Measurements from ENCODE around the gene TCEA3. TPM values are rescaled to one million over a fixed set of nuclear protein-coding genes. Genes with fewer than 3 reads are reported as not detected.
A peak's percentile ranks its signal among the peaks of the same experiment; 100 is the strongest.

The TCEA3 gene
- total and polyA plus RNA-seq, 2 experiments from 2014 or later, result not detected

DNA sequence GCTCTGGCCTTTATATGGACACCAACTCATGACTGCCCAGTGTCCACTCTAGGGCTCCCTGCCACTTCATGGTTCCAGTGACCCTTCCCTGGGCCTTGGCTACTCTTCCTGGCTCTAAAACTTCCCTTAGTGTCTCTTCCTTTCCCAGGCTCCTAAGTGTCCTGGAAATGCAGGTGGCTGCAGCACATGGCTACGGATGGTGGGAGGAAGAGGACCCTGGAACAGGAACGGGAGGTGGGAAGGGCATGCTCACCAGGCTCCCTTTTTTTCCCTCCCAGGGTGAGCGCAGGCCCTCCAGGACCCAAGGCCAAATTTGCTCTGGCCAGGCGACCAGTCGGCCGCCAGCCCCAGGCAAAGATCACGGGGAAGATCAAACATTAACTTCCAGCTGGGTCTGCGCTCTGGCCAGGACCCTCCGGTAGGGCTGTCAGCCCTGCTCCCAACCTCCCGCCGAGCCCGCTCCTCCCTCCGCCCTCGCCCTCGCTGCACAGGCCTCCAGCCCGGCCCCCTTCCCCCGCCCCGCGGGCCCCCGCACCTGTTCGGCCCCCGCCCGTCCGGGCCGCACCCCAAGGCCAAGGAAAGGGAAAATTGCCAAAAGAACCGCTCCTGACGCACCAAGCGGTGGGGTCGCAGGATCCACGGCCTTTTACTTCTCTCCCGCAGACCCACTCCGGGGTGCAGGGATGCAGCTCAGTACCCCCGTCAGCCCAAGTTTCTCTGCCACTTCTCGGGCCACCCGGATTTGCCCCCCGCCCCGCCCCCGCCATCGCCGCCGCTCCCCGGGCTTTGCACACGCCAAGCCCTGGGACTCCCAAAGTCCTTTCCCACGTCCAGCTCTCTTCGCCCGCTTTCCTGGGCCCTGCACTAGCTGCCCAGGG, 894 bp downstream of the TCEA3 start:
- H3K9me3 Mint-ChIP-seq, result no peaks in the 10 kb centered on the region
- Histone ChIP-seq H3F3A (replicated peaks; ENCODE audit: low read depth) (0 out of 2 replicates have a peak, but pooled peaks cover 7% of the 10 kb centered on the region), H3K4me1 (ENCODE audit: insufficient read depth) (peaks cover 4% of the 10 kb centered on the region; the same call in 1 of the 2 replicates), H3K9me2 (ENCODE audit: insufficient read depth) (no peaks in the 10 kb centered on the region), H3K4me2 (peak overlapping the region; percentile 89), H3K79me2 (replicated peaks; ENCODE audit: insufficient read depth) (no peaks in the 10 kb centered on the region), H2AFZ (no peak overlapping the region), H3K27me3 (ENCODE audit: insufficient read depth) (peaks cover 99% of the 10 kb centered on the region), H3K4me3 (peak overlapping the region; percentile 67), H4K20me1 (replicated peaks; ENCODE audit: insufficient read depth) (peaks cover 22% of the 10 kb centered on the region), H3K27ac (ENCODE audit: low read depth) (no peak overlapping the region), H3K36me3 (ENCODE audit: insufficient read depth) (no peaks in the 10 kb centered on the region)
- peaks cover 12% of the 10 kb centered on the region for H3K4me1 Mint-ChIP-seq
- H3K27ac Mint-ChIP-seq, result no peak overlapping the region
- peaks cover 13% of the 10 kb centered on the region for H3K36me3 Mint-ChIP-seq (ENCODE audit: low read depth)
- ATAC-seq (peak; percentile 58), DNase-seq (ENCODE audit: low spot score) (peak; percentile 57)
- TF ChIP-seq EZH2 (IDR thresholded peaks at IDR 0.05; ENCODE audit: low read depth, unreplicated experiment) (peak; percentile 16), ZNF114 (CRISPR knock-in tag; IDR thresholded peaks at IDR 0.05) (no peak), NANOG (IDR thresholded peaks at IDR 0.05; ENCODE audit: borderline replicate concordance) (no peak), ZNF331 (CRISPR knock-in tag; IDR thresholded peaks at IDR 0.05; ENCODE audit: low read depth) (no peak)
- TF ChIP-seq, protein P1, sequence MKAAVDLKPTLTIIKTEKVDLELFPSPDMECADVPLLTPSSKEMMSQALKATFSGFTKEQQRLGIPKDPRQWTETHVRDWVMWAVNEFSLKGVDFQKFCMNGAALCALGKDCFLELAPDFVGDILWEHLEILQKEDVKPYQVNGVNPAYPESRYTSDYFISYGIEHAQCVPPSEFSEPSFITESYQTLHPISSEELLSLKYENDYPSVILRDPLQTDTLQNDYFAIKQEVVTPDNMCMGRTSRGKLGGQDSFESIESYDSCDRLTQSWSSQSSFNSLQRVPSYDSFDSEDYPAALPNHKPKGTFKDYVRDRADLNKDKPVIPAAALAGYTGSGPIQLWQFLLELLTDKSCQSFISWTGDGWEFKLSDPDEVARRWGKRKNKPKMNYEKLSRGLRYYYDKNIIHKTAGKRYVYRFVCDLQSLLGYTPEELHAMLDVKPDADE (IDR thresholded peaks at IDR 0.05), result no peak
- TF ChIP-seq, protein P2, sequence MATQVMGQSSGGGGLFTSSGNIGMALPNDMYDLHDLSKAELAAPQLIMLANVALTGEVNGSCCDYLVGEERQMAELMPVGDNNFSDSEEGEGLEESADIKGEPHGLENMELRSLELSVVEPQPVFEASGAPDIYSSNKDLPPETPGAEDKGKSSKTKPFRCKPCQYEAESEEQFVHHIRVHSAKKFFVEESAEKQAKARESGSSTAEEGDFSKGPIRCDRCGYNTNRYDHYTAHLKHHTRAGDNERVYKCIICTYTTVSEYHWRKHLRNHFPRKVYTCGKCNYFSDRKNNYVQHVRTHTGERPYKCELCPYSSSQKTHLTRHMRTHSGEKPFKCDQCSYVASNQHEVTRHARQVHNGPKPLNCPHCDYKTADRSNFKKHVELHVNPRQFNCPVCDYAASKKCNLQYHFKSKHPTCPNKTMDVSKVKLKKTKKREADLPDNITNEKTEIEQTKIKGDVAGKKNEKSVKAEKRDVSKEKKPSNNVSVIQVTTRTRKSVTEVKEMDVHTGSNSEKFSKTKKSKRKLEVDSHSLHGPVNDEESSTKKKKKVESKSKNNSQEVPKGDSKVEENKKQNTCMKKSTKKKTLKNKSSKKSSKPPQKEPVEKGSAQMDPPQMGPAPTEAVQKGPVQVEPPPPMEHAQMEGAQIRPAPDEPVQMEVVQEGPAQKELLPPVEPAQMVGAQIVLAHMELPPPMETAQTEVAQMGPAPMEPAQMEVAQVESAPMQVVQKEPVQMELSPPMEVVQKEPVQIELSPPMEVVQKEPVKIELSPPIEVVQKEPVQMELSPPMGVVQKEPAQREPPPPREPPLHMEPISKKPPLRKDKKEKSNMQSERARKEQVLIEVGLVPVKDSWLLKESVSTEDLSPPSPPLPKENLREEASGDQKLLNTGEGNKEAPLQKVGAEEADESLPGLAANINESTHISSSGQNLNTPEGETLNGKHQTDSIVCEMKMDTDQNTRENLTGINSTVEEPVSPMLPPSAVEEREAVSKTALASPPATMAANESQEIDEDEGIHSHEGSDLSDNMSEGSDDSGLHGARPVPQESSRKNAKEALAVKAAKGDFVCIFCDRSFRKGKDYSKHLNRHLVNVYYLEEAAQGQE (IDR thresholded peaks at IDR 0.05; ENCODE audit: unreplicated experiment), result no peak
- H3K4me3 Mint-ChIP-seq, result peak overlapping the region; percentile 75
- peaks cover 84% of the 10 kb centered on the region for H3K27me3 Mint-ChIP-seq (ENCODE audit: insufficient read depth, low read depth, poor library complexity)

DNA sequence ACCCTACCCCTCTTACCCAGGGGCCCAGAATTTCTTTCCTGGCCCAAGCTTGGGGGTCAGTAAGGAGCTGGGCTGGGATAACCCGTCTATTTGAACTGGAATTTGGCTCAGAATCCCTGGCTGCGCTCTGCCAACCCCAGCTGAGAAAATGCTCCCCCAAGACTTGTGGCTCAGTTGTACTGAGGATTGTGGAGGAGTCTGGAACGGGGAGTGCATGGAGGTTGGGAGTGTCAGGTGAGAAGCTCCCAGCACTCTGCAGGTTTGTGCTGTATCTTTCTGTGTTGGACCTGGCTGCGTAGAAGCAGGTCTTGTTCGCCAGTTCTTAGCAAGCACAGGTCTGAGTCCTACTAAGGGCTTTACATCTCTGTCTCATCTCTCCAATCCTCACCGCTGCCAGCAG, 1.6 kb downstream of the TCEA3 start:
- peaks cover 4% of the 10 kb centered on the region; the same call in 1 of the 2 replicates for H3K4me1 ChIP-seq (ENCODE audit: insufficient read depth)
- H3K36me3 ChIP-seq (ENCODE audit: insufficient read depth), result no peaks in the 10 kb centered on the region
- Mint-ChIP-seq H3K4me1 (peaks cover 12% of the 10 kb centered on the region), H3K27me3 (ENCODE audit: insufficient read depth, low read depth, poor library complexity) (peaks cover 91% of the 10 kb centered on the region), H3K9me3 (no peaks in the 10 kb centered on the region), H3K27ac (no peak overlapping the region), H3K36me3 (ENCODE audit: low read depth) (peaks cover 13% of the 10 kb centered on the region), H3K4me3 (no peak overlapping the region)
- ATAC-seq (no peak), DNase-seq (ENCODE audit: low spot score) (no peak)
- H3K4me2 ChIP-seq, result no peak overlapping the region; the same call in 1 of the 2 replicates
- no peak overlapping the region for H3K27ac ChIP-seq (ENCODE audit: low read depth)
- no peaks in the 10 kb centered on the region for H3K79me2 ChIP-seq (replicated peaks; ENCODE audit: insufficient read depth)
- TF ChIP-seq EZH2 (IDR thresholded peaks at IDR 0.05; ENCODE audit: low read depth, unreplicated experiment) (no peak), ZNF331 (CRISPR knock-in tag; IDR thresholded peaks at IDR 0.05; ENCODE audit: low read depth) (no peak), JUNB (IDR thresholded peaks at IDR 0.05; ENCODE audit: unreplicated experiment) (no peak)
- TF ChIP-seq, protein P3, sequence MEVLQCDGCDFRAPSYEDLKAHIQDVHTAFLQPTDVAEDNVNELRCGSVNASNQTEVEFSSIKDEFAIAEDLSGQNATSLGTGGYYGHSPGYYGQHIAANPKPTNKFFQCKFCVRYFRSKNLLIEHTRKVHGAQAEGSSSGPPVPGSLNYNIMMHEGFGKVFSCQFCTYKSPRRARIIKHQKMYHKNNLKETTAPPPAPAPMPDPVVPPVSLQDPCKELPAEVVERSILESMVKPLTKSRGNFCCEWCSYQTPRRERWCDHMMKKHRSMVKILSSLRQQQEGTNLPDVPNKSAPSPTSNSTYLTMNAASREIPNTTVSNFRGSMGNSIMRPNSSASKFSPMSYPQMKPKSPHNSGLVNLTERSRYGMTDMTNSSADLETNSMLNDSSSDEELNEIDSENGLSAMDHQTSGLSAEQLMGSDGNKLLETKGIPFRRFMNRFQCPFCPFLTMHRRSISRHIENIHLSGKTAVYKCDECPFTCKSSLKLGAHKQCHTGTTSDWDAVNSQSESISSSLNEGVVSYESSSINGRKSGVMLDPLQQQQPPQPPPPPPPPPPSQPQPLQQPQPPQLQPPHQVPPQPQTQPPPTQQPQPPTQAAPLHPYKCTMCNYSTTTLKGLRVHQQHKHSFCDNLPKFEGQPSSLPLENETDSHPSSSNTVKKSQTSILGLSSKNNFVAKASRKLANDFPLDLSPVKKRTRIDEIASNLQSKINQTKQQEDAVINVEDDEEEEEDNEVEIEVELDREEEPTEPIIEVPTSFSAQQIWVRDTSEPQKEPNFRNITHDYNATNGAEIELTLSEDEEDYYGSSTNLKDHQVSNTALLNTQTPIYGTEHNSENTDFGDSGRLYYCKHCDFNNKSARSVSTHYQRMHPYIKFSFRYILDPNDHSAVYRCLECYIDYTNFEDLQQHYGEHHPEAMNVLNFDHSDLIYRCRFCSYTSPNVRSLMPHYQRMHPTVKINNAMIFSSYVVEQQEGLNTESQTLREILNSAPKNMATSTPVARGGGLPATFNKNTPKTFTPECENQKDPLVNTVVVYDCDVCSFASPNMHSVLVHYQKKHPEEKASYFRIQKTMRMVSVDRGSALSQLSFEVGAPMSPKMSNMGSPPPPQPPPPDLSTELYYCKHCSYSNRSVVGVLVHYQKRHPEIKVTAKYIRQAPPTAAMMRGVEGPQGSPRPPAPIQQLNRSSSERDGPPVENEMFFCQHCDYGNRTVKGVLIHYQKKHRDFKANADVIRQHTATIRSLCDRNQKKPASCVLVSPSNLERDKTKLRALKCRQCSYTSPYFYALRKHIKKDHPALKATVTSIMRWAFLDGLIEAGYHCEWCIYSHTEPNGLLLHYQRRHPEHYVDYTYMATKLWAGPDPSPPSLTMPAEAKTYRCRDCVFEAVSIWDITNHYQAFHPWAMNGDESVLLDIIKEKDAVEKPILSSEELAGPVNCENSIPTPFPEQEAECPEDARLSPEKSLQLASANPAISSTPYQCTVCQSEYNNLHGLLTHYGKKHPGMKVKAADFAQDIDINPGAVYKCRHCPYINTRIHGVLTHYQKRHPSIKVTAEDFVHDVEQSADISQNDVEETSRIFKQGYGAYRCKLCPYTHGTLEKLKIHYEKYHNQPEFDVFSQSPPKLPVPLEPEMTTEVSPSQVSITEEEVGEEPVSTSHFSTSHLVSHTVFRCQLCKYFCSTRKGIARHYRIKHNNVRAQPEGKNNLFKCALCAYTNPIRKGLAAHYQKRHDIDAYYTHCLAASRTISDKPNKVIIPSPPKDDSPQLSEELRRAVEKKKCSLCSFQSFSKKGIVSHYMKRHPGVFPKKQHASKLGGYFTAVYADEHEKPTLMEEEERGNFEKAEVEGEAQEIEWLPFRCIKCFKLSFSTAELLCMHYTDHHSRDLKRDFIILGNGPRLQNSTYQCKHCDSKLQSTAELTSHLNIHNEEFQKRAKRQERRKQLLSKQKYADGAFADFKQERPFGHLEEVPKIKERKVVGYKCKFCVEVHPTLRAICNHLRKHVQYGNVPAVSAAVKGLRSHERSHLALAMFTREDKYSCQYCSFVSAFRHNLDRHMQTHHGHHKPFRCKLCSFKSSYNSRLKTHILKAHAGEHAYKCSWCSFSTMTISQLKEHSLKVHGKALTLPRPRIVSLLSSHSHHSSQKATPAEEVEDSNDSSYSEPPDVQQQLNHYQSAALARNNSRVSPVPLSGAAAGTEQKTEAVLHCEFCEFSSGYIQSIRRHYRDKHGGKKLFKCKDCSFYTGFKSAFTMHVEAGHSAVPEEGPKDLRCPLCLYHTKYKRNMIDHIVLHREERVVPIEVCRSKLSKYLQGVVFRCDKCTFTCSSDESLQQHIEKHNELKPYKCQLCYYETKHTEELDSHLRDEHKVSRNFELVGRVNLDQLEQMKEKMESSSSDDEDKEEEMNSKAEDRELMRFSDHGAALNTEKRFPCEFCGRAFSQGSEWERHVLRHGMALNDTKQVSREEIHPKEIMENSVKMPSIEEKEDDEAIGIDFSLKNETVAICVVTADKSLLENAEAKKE (CRISPR knock-in tag; IDR thresholded peaks at IDR 0.05), result no peak
- H3K27me3 ChIP-seq (ENCODE audit: insufficient read depth), result peaks cover 99% of the 10 kb centered on the region
- H3K9me2 ChIP-seq (ENCODE audit: insufficient read depth), result no peaks in the 10 kb centered on the region
- no peak overlapping the region for H2AFZ ChIP-seq
- 0 out of 2 replicates have a peak, but pooled peaks cover 7% of the 10 kb centered on the region for H3F3A ChIP-seq (replicated peaks; ENCODE audit: low read depth)
- peaks cover 22% of the 10 kb centered on the region for H4K20me1 ChIP-seq (replicated peaks; ENCODE audit: insufficient read depth)
- H3K4me3 ChIP-seq, result no peak overlapping the region
